ENCODE data around the gene GRAP2. TPM values are rescaled to one million over a fixed set of nuclear protein-coding genes. Genes with fewer than 3 reads are reported as not detected.

The GRAP2 gene
- total and polyA plus RNA-seq, 2 of the 13 experiments (the other 11 are each of a cell fraction or from before 2014, with no cell fraction given), result 0.15 TPM; not detected in 1

- TF ChIP-seq ZNF318 (CRISPR knock-in tag; IDR thresholded peaks at IDR 0.05), result no peak
- TF ChIP-seq ZNF430 (CRISPR knock-in tag; IDR thresholded peaks at IDR 0.05), result no peak
- TF ChIP-seq MYNN (CRISPR knock-in tag; IDR thresholded peaks at IDR 0.05; ENCODE audit: low read depth), result no peak
- TF ChIP-seq, protein P1, sequence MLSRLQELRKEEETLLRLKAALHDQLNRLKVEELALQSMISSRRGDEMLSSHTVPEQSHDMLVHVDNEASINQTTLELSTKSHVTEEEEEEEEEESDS (CRISPR knock-in tag; IDR thresholded peaks at IDR 0.05; ENCODE audit: borderline replicate concordance), result no peak
- TF ChIP-seq ZNF850 (CRISPR knock-in tag; conservative IDR thresholded peaks at IDR 0.05), result no peak
- TF ChIP-seq, protein P2, sequence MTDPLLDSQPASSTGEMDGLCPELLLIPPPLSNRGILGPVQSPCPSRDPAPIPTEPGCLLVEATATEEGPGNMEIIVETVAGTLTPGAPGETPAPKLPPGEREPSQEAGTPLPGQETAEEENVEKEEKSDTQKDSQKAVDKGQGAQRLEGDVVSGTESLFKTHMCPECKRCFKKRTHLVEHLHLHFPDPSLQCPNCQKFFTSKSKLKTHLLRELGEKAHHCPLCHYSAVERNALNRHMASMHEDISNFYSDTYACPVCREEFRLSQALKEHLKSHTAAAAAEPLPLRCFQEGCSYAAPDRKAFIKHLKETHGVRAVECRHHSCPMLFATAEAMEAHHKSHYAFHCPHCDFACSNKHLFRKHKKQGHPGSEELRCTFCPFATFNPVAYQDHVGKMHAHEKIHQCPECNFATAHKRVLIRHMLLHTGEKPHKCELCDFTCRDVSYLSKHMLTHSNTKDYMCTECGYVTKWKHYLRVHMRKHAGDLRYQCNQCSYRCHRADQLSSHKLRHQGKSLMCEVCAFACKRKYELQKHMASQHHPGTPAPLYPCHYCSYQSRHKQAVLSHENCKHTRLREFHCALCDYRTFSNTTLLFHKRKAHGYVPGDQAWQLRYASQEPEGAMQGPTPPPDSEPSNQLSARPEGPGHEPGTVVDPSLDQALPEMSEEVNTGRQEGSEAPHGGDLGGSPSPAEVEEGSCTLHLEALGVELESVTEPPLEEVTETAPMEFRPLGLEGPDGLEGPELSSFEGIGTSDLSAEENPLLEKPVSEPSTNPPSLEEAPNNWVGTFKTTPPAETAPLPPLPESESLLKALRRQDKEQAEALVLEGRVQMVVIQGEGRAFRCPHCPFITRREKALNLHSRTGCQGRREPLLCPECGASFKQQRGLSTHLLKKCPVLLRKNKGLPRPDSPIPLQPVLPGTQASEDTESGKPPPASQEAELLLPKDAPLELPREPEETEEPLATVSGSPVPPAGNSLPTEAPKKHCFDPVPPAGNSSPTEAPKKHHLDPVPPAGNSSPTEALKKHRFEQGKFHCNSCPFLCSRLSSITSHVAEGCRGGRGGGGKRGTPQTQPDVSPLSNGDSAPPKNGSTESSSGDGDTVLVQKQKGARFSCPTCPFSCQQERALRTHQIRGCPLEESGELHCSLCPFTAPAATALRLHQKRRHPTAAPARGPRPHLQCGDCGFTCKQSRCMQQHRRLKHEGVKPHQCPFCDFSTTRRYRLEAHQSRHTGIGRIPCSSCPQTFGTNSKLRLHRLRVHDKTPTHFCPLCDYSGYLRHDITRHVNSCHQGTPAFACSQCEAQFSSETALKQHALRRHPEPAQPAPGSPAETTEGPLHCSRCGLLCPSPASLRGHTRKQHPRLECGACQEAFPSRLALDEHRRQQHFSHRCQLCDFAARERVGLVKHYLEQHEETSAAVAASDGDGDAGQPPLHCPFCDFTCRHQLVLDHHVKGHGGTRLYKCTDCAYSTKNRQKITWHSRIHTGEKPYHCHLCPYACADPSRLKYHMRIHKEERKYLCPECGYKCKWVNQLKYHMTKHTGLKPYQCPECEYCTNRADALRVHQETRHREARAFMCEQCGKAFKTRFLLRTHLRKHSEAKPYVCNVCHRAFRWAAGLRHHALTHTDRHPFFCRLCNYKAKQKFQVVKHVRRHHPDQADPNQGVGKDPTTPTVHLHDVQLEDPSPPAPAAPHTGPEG (CRISPR knock-in tag; IDR thresholded peaks at IDR 0.05), result no peak
- TF ChIP-seq SNAI1 (CRISPR knock-in tag; IDR thresholded peaks at IDR 0.05; ENCODE audit: borderline replicate concordance), result no peak
- TF ChIP-seq ZNF205 (CRISPR knock-in tag; IDR thresholded peaks at IDR 0.05), result no peak
- TF ChIP-seq CENPT (CRISPR knock-in tag; IDR thresholded peaks at IDR 0.05; ENCODE audit: low read depth), result no peak
- TF ChIP-seq ZNF780A (CRISPR knock-in tag; IDR thresholded peaks at IDR 0.05), result no peak
Measured at GRCh38 chr22:39917776-39918495, 17.1 kb downstream of the GRAP2 start (continued).

Data from HepG2 (cell line).